HCT116 (cell line): ENCODE measurements around the gene CFL1. TPM values are rescaled to one million over a fixed set of nuclear protein-coding genes. Genes with fewer than 3 reads are reported as not detected.

Source experiments
- ATAC-seq: fragments of 200-7000 bp; cut with Tn5 transposase; 2 replicates; pipeline ENCODE4 v1.9.1; 2020; ENCODE audit warnings: mild to moderate bottlenecking, moderate library complexity
- BruUV-seq: library from RNA; stranded (reverse); fragments of 400-500 nt; replicated peaks from 2 replicates; lab custom pipeline; 2021; lab: Mats Ljungman, UMichigan
- CTCF ChIA-PET: fragments of 300-600 bp; sonication (Branson Sonifier 250); formaldehyde crosslinking; loops from one replicate; lab custom pipeline; 2021; ENCODE audit warnings: antibody characterized with exemption; lab: Charles Lee
- POLR2A ChIA-PET: fragments of 300-600, 350-600 bp; sonication (Branson Sonifier 250); formaldehyde crosslinking; loops from one replicate; lab custom pipeline; 2021; ENCODE audit warnings: antibody characterized with exemption; lab: Charles Lee
- RAD21 ChIA-PET, 2 experiments: fragments of 300-600 bp; sonication (Branson Sonifier 250); formaldehyde crosslinking; loops; one replicate each; lab custom pipeline; 2023; ENCODE audit warnings: low total read pairs in 2 of 2; ENCODE audit not compliant: uncharacterized antibody in 2 of 2, unreplicated experiment in 2 of 2, low non-redundant PET in 1 of 2; lab: Charles Lee
- DNase-seq: peaks from one replicate; pipeline ENCODE4 v3.0.0-alpha.2; 2010; ENCODE audit warnings: low read depth, low spot score
- H2AFZ ChIP-seq: fragments of 200-600 bp; shearing (Covaris generic), sonication (generic); 2 replicates; pipeline ENCODE4 v1.6.1; 2017; ENCODE audit warnings: low read depth, mixed run types, mixed read lengths, antibody characterized with exemption, low read length; ENCODE audit not compliant: poor library complexity, severe bottlenecking
- H3K27ac ChIP-seq: 2 replicates; pipeline ENCODE4 v1.5.1; 2012; ENCODE audit warnings: low read depth, low read length
- H3K27me3 ChIP-seq: fragments of 200-600 bp; sonication (generic); 2 replicates; pipeline ENCODE4 v1.6.1; 2016; ENCODE audit warnings: mixed run types, low read length, mixed read lengths; ENCODE audit not compliant: insufficient read depth
- H3K36me3 ChIP-seq, 2 experiments: fragments of 200-500 bp in 1 of 2; fragments of 200-600 bp in 1 of 2; sonication (Bioruptor generic) in 1 of 2; sonication (generic) in 1 of 2; 2 replicates each; pipeline versions ENCODE4 v1.5.1 to v1.6.1; 2014 to 2016; ENCODE audit warnings: low read length in 2 of 2, inconsistent platforms in 1 of 2, mixed read lengths in 1 of 2, mixed run types in 1 of 2; ENCODE audit not compliant: insufficient read depth in 2 of 2, control insufficient read depth in 1 of 2
- H3K4me1 ChIP-seq, 2 experiments: fragments of 200-600 bp in 1 of 2; sonication (generic) in 1 of 2; 2 replicates each; pipeline versions ENCODE4 v1.5.1 to v1.6.1; 2012 to 2017; ENCODE audit warnings: low read length in 2 of 2, inconsistent platforms in 1 of 2, mild to moderate bottlenecking in 1 of 2, mixed read lengths in 1 of 2, mixed run types in 1 of 2, moderate library complexity in 1 of 2; ENCODE audit not compliant: insufficient read depth in 2 of 2, control insufficient read depth in 1 of 2
- H3K4me2 ChIP-seq: fragments of 200-600 bp; sonication (generic); 2 replicates; pipeline ENCODE4 v1.6.1; 2017; ENCODE audit warnings: mixed run types, low read length, mixed read lengths
- H3K4me3 ChIP-seq, 2 experiments: fragments of 200-600 bp in 1 of 2; sonication (generic) in 1 of 2; replicated peaks in 1 of 2; 2 replicates each; pipeline ENCODE4 v1.5.1; 2011 to 2016; ENCODE audit warnings: low read length in 2 of 2, control low read depth in 1 of 2, low read depth in 1 of 2, mild to moderate bottlenecking in 1 of 2, mixed read lengths in 1 of 2, mixed run types in 1 of 2
- H3K79me2 ChIP-seq: fragments of 200-600 bp; sonication (generic); 2 replicates; pipeline ENCODE4 v1.6.1; 2017; ENCODE audit warnings: mild to moderate bottlenecking, mixed run types, low read length, moderate library complexity, mixed read lengths; ENCODE audit not compliant: insufficient read depth
- H3K9ac ChIP-seq: fragments of 200-600 bp; sonication (generic); 2 replicates; pipeline ENCODE4 v1.6.1; 2016; ENCODE audit warnings: low read length, mixed read lengths
- H3K9me2 ChIP-seq: fragments of 200-600 bp; sonication (generic), shearing (Covaris generic); 2 replicates; pipeline ENCODE4 v1.6.1; 2017; ENCODE audit warnings: mixed run types, mild to moderate bottlenecking, moderate library complexity; ENCODE audit not compliant: insufficient read depth
- H3K9me3 ChIP-seq, 2 experiments: fragments of 200-500 bp in 1 of 2; fragments of 200-600 bp in 1 of 2; sonication (Bioruptor generic) in 1 of 2; sonication (generic) in 1 of 2; 2 replicates each; pipeline ENCODE4 v1.6.1; 2014 to 2017; ENCODE audit warnings: low read length in 2 of 2, mixed read lengths in 2 of 2, inconsistent platforms in 1 of 2, low read depth in 1 of 2, mild to moderate bottlenecking in 1 of 2, mixed run types in 1 of 2, moderate library complexity in 1 of 2; ENCODE audit not compliant: control insufficient read depth in 1 of 2, insufficient read depth in 1 of 2
- H4K20me1 ChIP-seq: fragments of 200-600 bp; sonication (generic), shearing (Covaris generic); 2 replicates; pipeline ENCODE4 v1.6.1; 2017; ENCODE audit warnings: mixed run types, mild to moderate bottlenecking, moderate library complexity; ENCODE audit not compliant: insufficient read depth
- CEBPB ChIP-seq: IDR thresholded peaks from 2 replicates; pipeline ENCODE4 v1.6.1; 2012; ENCODE audit warnings: low read depth
- EZH2 ChIP-seq: fragments of 200-600 bp; sonication (generic); IDR thresholded peaks from 2 replicates; pipeline ENCODE4 v1.6.1; 2017; ENCODE audit warnings: antibody characterized with exemption, mixed run types
- EZH2phosphoT487 ChIP-seq: fragments of 200-600 bp; IDR thresholded peaks from 2 replicates; pipeline ENCODE4 v1.6.1; 2018; ENCODE audit warnings: antibody characterized with exemption, borderline replicate concordance
- FOSL1 ChIP-seq: IDR thresholded peaks from 2 replicates; pipeline ENCODE4 v1.6.1; 2012; ENCODE audit warnings: low read depth
- SP1 ChIP-seq: IDR thresholded peaks from 2 replicates; pipeline ENCODE4 v1.6.1; 2012; ENCODE audit warnings: low read depth
- ZFX ChIP-seq: fragments of 450-650 bp; IDR thresholded peaks from 2 replicates; pipeline ENCODE4 v1.6.1; 2017
- ZNF274 ChIP-seq: fragments of 200-500 bp; sonication (Bioruptor generic); IDR thresholded peaks from 2 replicates; pipeline ENCODE4 v1.6.1; 2014; ENCODE audit warnings: mild to moderate bottlenecking, low read depth, low read length, inconsistent platforms
- intact Hi-C: fragments of 100-400 bp; cut with micrococcal nuclease; formaldehyde crosslinking; loops from 2 replicates; pipeline ENCODE4 v1.10.0; 2022
- total RNA-seq: library from RNA; stranded (reverse); gene quantifications from one replicate; pipeline ENCODE4 v1.2.1, GENCODE V29; 2021; ENCODE audit not compliant: unreplicated experiment
- TF ChIP-seq, protein P1 (sequence below): IDR thresholded peaks from 2 replicates; pipeline ENCODE4 v1.6.1; 2011; ENCODE audit warnings: mild to moderate bottlenecking, low read length, moderate library complexity; ENCODE audit not compliant: insufficient replicate concordance; ENCODE audit errors: extremely low read depth

Gene CFL1
- total RNA-seq, 1 experiment from 2014 or later: 1,270 TPM

DNA sequence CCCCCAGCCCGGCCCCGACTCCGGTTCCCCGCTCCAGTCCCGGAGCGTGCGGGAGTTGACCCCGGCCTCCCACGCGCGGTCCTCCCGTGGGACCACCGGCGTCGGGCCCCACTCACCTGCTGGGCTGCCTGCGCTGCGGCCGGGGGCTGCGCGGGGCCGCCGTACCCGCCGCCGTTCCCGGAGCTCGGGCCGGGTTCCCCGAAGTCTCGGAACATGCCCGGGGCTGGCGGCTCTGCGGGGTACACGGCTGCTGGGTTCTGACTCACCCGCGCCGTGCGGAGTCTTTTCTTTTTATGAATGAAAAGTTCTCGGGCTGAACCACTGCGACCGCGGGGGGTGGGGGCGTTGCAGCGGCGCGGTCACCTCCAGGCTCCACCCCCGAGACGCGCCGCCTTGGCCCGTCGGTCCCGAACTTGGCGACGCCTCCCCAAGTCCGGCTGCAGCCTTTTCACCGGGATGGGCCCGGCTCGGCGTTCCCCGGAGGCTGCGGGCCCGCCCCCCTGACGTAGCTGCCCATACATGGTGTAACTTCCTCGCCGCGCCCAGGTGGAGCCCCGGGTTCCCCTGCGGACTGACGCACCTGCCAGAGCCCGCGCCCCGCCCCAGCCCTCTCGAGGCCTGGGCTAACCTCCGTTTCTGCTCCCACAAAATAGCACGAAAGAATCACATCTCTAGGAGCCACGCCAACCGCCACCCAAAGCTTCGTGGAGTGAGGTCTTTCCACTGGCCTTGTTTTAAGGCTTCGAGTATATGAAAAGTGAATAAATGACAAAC lies 42.3 kb upstream of the CFL1 start, which contains the start of gene FOSL1 (continued):
- TF ChIP-seq SP1: no peak
- no peak for TF ChIP-seq FOSL1
- TF ChIP-seq CEBPB: no peak
- no peak for TF ChIP-seq EZH2phosphoT487
- no peak for TF ChIP-seq EZH2

DNA sequence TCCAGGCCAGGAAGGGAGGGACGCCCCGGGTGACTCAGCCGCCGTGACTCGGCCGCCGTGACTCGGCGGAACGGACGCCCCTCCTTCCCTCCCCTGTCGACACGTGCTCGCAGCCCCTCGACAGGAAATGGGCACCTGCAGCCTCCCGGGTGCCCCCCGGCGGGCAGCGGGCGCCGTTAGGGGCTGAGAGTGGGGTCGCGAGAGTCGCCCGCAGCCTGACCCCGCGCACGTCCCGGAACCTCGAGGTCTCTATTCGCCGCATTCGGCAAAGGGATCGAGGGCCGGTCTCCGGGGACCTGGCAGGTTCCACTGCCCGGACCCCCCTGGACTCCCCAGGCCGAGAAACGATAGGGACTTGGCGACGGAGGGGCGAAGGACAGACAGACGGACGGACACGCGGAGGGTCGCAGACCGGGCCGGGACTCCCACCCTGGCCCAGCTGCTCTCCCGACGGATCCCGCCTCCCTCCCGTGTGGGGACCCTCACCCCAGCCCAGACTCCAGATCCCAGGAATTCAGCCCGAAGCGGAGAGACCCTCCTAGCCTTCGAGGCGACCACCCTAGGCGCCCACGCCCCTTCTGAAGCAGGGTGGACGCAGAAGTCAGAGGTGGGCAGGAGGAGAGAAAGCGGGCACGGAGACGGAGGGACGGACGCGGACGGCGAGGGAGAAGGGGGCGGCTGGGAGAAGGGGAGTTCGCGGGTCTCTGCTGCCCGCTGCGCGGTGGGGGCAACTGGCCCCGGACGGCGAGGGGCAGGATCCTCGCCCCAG lies 41.6 kb upstream of the CFL1 start:
- Histone ChIP-seq H3K36me3 (peaks cover 7 to 40% of the 10 kb centered on the region in 2 experiments; a peak in 3 of 4 replicates), H3K9ac (peak overlapping the region; percentile 99), H3K9me3 (no peaks in the 10 kb centered on the region), H3K4me2 (peak overlapping the region; percentile 71), H3K27me3 (no peaks in the 10 kb centered on the region), H3K27ac (peak overlapping the region; percentile 99), H3K79me2 (peaks cover 64% of the 10 kb centered on the region)
- ATAC-seq (peak; percentile 4), DNase-seq (no peak)
- CTCF ChIA-PET: interaction anchor here (1.2 to 1.6 kb wide), 2 partner anchors 8 to 40 kb away, joined by 4 to 5 read pairs; no protein-coding TSS in a partner anchor
- no TSS peak for BruUV-seq
- intact Hi-C loops: loop anchor here (1.0 kb wide), 1 partner anchor 17 kb away; no protein-coding TSS in a partner anchor
- POLR2A ChIA-PET: interaction anchor here (1.3 to 10.9 kb wide), 5 partner anchors 9 to 18 kb away, joined by 5 to 124 read pairs (median 30); partner anchors contain the start of genes CCDC85B and FIBP
- TF ChIP-seq FOSL1 (no peak), ZNF274 (no peak), ZFX (peak; percentile 7; the same call in 1 of the 2 replicates)
- TF ChIP-seq, protein P1, sequence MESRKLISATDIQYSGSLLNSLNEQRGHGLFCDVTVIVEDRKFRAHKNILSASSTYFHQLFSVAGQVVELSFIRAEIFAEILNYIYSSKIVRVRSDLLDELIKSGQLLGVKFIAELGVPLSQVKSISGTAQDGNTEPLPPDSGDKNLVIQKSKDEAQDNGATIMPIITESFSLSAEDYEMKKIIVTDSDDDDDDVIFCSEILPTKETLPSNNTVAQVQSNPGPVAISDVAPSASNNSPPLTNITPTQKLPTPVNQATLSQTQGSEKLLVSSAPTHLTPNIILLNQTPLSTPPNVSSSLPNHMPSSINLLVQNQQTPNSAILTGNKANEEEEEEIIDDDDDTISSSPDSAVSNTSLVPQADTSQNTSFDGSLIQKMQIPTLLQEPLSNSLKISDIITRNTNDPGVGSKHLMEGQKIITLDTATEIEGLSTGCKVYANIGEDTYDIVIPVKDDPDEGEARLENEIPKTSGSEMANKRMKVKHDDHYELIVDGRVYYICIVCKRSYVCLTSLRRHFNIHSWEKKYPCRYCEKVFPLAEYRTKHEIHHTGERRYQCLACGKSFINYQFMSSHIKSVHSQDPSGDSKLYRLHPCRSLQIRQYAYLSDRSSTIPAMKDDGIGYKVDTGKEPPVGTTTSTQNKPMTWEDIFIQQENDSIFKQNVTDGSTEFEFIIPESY: no peak
- TF ChIP-seq, all 23 proteins: peak for 1
- H4K20me1 ChIP-seq: peaks cover 25% of the 10 kb centered on the region; the same call in 1 of the 2 replicates
- H2AFZ ChIP-seq: no peak overlapping the region
- H3K9me2 ChIP-seq: no peaks in the 10 kb centered on the region
- H3K4me3 ChIP-seq: peak overlapping the region; percentile 90 to 98
- RAD21 ChIA-PET: no interaction called here
- H3K4me1 ChIP-seq: peaks cover 51 to 80% of the 10 kb centered on the region in 2 experiments
